Activated CD8-positive, alpha-beta memory T cell treated with anti-CD3 and anti-CD28 coated beads, Interleukin-2, amount 50 U/mL, for 1 hour (primary cell): ENCODE results near the gene FAM168B.

Source experiments
- DNase-seq: peaks from one replicate; pipeline ENCODE4 v3.0.0-alpha.2; 2020; ENCODE audit errors: extremely low read depth

The FAM168B gene

DNA sequence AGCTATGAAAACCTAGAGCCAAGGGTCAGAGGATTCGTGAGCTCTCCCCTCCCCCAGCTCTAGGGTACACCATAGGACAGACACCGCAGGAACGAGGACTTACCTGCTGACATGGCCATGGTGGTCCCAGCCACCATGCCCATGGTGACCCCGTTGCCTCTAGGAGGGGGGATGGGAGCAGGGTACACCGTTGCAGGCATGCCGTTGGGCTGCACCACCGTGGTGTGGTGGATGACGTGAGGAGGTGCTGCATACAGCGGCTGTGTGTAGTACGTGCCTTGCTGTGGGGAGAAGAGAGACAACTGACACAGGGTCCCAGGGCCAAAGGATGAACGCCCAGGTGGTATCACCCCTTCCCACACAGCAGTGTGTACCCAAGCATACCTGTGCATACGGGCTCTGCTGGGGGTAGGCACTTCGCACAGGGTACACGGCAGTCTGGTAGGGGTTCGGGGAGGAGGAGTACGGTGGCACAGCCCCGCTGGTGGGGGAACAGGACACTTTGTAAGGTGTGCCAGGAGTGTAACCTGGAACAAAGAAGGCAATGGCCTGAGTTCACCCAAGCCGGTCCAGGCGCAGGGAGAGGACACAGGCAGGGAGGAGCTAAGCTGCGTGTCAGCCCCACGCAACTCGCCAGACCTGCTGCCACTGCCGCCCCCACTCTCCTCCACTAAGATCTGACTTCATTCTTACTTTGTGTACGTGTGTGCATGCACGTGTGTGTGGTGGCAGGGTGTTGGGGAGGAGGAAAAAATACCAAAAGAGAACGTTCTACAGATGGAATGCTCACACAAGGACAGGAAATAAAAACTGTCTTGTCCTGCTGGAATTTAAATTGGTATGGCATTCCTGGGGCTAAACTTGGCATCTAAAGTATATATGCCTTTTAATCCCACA, 37.8 kb downstream of the FAM168B start:
- DNase-seq, result no peak

DNA sequence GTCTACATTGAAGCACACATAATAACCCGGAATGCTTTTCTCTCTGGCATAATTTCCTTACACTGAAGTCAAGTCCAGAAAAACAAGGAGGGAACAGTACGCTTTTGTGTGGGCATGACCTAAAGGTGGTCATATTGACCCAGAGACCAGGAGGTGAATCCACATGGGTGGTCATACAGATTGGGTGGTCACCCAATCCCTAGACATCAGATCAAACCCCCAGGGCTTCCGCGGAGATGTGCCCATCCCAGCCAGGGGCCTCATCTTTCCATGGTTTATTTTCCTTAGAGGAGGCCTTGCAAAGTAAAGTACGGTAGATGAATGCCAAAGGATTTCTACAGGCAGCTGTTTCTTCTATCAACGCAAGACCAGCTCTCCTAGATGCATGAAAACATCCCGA, 38.8 kb downstream of the FAM168B start:
- no peak for DNase-seq

DNA sequence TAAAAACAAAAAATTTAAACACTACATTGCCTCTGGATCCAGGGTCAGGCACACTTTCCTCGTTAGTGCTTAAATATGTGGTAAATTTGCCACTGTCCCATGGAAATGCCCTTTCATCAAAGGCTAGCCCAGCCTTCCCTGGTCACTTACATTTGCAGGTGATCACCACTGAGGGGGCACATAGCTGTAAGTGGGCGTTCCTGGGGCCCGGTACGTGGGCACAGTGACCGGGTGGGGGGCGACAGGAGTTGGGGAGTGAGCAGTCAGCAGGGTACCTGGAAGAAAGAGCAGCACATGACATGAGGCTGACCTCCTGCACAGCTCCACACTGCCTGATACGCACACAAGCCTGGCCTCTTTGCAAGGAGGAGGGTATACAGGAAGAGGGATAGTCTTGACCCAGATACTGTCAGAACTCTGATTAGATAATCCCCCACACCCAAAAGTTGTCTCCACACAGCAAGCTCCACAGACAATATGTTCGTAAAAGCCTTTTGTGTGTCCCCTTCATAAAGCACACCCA, 40.5 kb downstream of the FAM168B start:
- no peak for DNase-seq

DNA sequence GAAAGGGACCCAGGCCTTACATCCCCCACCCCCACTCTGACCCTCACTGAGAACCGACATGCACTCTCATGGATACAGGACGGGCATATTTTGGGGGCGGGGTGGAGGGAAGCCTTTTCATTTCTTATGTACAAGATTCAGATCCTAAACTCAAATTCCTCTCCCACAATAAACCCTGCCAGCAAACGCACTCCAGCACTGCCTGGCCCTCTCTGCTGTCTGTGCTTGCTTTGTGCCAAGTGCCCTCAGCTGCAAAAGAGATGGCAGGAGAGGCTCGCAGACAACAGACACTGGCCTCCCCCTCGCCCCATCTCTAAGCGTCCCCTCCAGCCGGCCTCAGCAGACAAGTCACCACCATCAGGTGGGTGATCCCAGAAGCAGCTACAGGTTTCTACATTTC, 42.4 kb downstream of the FAM168B start:
- no peak for DNase-seq

DNA sequence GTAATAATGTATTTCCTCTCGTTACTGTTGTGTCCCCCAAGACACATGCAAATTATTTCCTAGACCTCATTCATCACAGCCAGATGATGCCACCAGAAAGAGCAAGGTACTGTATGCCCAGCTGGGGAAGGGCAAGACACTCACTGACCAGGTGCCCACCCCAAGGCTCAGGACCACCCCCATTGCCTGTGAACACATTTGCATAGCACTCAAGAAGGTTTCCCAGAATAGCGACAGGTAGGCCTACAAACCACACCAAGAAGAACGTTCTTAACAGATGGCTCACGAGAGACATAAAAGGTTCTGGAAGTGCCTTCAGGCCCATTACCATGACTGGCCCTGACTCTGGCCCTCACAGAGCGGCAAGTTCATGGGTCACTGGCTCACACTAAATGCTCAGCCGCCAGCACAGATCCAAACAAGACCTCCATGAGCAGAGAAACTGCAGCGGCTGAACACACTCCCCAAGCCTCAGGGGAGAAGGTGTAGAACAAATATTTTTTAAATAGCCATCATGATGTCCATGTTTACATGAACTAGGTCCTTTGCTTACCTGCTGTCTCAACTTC, 44.0 kb downstream of the FAM168B start:
- DNase-seq, result no peak

DNA sequence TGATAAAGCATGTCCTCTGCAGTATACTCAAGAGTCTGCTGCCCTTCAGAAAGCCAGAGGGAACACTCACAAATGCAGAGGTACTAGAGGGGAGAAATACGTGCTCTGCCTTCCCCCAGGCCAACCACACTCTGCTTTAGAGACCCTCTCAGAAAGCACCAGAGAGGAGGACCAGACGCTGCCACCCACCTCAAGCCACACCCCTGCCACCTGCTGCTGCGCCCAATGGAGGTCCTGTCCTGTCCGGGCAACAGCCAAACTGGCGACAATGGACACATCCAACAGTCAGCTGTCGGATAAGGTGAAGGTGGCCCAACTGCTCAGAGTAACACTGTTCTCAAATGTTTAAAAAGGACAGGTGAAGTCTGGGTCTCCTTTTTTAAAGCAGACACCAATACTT, 44.6 kb downstream of the FAM168B start:
- no peak for DNase-seq

DNA sequence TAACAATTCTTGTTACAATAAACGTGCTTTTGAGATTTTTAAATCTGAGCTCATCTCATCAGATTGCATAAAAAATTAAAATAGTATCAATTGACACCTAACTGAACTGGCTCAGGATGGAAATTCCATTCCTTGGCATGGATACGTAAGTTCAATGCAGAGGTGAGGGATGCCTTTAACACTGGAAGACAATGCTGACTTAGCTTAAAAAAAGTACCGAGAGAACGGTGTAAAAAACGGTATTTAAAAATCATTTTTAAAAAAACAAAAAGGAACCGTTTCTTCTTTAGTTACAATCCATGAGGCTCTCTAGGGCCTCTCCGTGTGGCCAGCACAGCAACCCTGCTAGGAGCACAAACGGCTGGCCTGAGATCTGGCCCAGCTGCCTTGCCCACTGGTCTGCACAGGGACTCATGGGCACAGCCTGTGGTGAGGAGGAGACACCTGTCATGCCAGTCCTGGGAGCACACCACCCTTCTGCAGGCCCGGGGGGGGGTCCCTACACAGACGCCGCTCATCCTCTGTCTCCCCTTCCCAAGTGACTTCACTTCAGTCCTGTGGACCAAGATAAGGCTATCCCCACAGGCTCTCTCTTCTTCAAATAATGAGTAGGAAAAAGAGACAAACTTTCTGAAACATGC, 45.2 kb downstream of the FAM168B start:
- no peak for DNase-seq

DNA sequence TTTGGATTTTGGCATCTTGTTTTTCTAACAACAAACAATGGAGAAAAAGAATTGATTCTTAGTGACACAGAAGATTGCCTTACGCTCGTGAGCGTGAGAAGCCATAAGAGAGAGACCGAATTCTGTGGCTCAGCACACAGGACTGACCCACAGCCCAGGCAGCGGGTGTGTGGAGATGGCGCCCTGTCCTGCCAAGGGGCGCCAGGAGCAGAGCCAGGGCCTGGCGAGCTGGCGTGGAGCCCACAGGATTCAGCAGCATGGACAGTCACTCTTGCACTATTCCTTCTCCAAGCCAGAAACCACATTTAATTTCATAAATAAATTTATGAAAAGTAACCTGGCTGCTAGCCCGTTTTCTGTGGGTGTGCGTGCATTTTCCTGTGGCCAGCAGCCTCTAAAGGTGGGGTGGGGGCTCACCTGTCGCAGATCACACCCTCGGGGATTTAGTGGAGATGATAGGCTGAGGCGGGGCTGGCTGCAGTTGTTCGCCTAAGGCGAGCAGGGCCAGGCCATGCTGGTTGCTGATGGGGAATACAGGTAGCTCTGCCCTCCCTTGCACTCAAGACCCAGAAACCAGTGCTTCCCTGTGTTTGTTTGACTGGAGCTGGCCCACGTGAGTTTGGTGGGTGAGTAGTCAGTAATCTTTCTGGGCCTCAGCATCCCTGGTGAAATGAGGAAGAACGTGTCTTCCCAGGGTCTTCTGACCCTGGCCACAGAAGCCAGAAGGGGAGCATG, 46.2 kb downstream of the FAM168B start:
- DNase-seq, result no peak

DNA sequence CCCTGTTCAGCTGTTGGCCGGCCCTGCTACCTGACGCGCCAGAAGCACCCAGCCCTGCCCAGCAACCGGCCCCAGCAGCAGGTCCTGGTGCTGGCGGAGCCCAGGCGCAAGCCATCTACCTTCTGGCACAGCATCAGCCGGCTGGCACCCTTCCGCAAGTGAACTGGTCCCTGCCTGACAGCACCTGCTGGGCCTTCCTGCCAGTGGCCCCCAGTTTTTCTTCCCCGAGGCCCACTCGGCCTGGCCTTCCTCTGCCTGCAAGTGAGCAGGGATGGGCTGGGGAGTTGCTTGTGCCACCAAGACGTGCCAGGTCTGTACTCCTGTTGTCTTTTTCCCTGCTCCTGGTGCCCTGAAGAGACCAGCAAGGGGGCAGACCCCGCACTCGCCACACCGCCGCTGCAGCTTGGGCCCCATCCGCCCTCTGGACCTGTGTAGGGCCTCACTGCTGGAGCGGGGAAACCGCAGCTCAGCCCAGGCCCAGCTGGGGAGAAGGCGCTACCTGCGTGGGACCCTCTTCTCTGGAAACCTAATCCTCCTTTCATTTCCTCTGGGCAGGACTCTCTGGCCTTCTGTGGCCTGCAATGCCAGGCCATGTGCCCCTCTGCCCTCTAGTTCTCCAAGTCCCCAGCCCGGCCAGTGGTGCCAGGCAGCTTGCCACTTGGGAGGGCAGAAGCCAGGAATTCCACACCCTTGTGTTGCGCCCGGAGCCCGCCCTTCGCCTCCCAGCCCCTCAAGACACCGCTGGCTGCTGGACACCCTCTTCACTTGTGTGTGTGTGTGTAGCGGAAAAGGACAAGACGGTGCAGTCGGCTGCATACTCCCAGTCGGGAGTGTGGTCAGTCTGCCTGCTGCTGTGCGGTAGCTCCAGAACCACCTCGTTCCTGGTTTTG, 47.0 kb downstream of the FAM168B start:
- no peak for DNase-seq

DNA sequence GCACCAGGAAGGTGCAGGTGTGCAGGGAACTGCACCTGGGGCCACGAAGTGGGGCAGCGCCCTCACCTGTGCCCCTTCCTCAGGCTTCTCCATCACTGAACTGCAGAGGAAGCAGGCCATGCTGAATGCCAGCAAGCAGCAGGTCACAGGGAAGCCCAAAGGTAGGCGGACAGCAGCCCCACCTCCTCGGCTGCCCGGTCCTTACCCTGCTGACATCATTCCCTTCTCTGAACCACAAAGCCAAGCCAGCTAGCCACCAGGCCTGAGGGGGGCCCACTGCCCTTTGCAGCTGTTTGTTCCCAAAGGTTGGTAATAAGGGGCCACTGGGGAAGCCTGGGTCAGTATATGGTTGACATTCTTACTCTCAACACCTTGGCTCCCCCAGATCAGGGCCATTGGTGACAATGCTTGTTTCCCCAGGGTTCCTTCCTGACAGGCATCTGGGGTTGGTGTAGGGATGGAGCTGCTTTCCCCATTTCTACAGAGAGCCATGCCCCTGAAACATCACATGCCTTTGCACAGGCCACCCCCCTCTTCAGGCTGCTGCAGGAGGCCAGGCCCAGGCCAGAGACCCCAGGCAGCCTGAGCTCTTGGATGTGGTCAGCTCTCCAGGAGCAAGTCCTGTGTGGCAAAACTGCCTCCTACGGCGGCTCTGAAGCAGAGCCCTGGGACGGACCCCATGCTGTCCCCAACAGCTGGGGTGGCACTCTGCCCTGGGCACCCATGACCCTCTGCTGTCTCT, 47.8 kb downstream of the FAM168B start:
- DNase-seq, result no peak

DNA sequence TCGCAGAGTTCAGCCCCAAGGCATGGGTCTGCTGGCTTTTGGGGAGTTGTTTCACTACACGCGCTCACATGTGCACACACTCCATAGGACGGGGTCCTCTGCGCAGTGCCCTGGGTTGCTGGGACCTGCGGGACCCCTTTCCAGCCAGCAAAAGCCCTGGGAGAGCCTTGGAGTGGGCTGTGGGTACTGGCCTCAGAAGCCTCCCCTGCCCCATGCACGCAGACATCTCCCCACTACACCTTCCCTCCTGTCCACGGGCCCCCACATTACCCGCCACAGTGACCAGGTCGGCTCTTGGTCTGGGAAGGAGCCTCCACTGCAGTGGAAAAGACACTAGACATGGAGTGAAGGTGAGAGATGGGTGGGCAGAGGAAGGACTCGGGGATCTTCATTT, 48.5 kb downstream of the FAM168B start:
- no peak for DNase-seq

DNA sequence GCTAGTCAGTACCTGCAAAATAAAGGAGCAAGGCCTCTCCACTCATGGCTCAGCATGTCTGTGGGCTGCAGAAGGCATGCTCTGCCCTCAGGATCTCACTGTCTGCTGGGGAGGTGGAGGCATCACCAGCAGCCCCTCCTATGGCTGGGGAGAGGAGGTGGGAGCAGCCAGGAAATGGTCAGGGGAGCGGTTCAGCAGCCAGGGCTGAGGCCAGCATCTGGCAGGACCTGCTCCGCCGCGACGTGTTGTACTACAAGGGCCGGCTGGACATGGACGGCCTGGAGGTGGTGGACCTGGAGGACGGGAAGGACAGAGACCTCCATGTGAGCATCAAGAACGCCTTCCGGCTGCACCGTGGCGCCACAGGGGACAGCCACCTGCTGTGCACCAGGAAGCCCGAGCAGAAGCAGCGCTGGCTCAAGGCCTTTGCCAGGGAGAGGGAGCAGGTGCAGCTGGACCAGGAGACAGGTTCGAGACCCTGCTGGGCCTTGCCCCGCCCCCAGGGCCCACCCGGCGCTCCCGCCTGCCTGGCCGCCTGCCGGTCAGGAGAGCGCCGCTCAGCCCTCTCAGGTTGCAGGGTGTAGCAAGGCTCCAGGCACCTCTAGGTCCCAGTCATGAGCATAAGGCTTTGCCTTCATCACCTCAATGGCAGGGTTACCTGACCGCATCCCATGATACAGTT, 49.0 kb downstream of the FAM168B start:
- no peak for DNase-seq

DNA sequence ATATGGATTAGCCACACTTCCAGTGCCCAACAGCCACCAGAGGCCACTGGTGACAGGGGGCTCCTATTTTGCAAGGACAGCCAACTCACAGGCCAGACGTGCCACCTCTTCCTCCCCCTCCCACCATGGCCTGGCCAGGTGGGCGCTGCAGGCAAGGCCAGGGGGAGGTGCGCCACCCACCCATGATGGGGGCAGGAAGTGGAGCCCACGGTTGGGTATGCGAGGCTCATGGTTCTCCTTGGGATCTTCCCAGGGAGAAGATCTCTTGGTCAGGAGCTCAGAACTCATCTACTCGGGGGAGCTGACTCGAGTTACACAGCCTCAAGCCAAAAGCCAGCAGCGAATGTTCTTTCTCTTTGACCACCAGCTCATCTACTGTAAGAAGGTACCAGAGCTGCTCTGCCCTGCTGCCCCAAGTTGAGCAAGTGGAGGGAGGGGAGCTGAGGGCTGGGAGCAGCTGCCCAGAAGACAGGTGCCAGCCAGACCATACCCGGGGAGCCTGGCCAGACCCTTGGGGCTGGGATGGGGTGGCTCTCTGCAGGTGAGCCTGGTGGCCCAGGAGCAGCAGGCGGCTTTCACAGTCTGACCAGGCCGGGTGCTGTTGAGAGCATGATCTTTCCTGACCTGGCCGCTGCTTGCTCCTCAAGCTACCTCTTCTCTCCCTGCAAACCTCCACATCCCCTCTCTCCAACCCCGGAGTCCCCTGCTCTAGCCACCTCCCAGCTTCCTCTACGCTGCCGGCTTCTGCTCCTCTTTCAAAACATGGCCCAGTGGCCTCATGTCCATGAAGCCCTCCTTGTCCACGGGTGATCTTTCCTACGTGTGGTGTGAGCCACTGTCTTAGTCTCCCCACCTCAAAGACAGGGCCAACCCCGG, 49.8 kb downstream of the FAM168B start:
- no peak for DNase-seq

DNA sequence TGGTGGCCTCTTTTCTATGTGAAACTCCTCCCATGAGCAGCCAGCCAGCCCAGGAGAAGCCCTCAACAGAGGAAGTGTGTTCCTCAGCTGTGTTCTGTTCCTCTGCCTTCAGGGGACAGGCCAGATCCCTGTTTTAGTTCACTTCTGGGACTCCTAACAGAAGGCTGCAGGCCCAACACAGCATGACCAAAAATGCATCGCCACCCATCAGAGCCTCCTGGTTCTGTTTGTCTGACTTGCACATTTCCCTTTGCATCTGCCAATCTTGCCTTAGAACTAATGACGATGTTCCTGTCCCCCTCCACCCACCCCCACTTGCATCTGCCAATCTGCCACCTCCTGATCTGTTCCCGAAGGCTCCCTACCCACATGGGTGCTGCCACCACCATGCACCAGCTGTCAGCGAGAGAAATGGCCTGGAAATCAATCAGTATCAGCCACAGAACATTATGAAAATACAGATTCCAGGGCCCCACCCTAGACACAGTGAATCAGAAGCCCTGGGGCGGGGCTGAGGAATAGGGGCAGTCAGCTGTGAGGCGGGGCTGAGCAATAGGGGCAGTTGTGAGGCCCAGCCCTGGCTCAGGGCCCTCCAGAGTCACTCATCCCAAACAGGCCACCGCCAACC, 51.0 kb downstream of the FAM168B start:
- no peak for DNase-seq

DNA sequence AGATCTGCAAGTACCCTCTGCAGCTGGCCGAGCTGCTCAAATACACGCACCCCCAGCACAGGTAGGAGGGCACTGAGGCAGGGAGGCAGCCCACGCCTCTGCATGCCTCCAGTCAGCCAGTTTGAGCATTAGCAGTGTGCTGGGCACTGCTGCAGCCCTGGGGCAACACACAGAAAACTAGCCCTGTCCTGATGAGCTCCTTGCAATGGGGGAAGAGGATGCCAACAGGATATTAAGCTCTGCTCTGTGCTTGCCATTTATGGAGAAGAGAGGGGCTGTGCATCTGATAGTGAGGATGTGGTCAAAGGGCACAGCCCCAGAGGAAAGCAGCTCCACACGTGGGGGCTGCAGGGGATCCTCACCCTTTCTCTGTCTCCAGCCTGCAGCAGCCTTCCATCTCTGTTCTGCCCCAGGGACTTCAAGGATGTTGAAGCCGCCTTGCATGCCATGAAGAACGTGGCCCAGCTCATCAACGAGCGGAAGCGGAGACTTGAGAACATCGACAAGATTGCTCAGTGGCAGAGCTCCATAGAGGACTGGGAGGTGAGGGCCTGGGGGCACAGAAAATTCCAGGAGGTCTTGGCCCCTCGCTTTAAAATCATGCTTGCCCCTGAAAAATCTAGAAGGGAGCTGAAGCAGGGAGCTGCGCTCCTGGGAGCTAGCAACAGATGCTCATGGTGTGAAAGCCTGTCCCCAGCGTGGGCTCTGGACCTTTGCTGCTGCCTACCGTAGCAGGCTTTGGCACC, 51.7 kb downstream of the FAM168B start:
- DNase-seq, result no peak

DNA sequence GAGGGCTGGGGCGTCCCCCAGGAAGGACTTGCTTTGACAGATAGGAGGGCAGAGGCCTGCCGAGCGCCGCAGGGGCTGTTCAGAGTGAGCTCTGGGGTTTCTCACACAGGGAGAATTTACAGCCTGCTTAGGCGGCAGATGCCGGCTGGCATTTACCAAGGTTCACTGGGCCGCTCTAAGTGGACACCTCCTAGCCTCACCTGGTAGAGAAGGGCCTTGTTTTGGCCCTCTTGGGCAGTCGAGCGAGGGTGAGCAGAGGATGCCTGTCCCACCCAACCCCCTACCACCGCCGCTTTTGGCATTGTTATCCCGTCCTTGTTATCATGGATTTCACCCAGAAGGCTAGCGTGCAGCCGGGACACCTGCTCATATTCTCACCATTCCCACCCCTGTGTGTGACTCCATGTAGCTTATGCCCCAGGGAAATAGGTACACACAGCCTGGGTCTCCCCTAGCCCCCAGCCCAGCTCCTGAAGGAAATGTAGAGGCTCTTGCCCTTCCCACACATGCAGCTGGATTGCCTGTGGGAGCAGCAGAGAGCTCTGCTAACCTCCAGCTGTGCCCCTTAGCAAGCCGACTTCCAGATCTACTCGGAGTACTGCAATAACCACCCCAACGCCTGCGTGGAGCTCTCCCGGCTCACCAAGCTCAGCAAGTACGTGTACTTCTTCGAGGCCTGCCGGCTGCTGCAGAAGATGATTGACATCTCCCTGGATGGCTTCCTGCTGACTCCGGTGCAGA, 52.4 kb downstream of the FAM168B start:
- no peak for DNase-seq
